ENCODE results near the gene ZNF682.
"Not testable (repeated sequence)": the region's sequence is repeated elsewhere in the genome, so short reads cannot be mapped to it uniquely, and the experiment has no call there.

ZNF682 gene

DNA sequence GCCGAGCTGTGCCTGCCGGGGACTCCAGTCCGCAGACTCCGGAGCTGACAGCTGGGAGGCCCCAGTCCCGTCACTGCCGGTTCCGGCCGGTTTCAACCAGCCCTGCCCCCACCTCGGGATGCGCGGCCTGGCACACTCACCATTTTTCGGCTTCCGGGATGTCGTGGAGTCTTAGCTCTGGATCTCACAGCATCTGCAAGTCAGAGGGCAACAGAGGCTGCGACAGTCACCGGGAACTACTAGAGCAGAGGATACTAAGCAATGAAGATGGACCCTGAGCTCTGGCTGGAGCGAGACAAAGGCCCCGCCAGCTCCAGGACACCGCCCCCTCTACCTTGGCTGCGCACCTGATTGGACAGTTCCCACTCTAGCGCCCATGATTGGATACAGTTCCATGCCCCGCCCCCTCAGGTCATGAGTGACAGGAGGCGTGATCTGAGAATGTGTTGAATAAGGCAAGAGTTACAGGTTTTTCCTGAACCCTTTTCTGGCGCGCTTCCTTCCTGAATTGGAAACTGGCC, at the start of gene ZNF682:
TSS of gene ZNF682 (minus strand) at position 303 of the 521 bp plus-strand sequence. CDS start at position 143, 160 bp downstream.
- peak; percentile 93 for DNase-seq (ENCODE audit: low read depth)

DNA sequence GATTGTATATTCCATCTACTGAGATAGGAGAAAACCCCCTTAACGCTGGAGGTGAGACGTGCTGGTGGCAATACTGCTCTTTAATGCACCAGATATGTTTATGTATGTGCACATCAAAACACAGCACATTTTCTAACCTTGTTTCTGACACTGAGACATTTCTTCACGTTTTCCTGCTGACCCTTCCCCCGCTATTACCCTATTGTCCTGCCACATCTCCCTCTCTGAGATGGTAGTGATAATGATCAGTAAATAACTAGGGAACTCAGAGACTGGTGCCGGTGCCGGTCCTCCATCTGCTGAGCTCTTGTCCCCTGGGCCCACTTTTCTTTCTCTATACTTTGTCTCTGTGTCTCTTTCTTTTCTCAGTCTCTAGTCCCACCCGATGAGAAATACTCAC, 43.6 kb upstream of the ZNF682 start:
- not testable (repeated sequence) for DNase-seq (ENCODE audit: low read depth)

DNA sequence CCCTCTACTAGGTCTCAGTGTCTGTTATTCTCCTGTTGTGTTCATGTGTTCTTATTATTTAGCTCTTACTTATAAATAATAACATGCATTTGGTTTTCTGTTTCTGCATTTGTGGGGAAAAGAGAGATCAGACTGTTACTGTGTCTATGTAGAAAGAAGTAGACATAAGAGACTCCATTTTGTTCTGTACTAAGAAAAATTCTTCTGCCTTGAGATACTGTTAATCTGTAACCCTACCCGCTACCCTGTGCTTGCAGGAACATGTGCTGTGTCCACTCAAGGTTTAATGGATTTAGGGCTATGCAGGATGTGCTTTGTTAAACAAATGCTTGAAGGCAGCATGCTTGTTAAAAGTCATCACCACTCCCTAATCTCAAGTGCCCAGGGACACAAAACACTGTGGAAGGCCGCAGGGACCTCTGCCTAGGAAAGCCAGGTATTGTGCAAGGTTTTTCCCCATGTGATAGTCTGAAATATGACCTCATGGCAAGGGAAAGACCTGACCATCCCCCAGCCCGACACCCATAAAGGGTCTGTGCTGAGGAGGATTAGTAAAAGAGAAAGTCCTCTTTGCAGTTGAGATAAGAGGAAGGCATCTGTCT, 43.0 kb upstream of the ZNF682 start:
- not testable (repeated sequence) for DNase-seq (ENCODE audit: low read depth)

DNA sequence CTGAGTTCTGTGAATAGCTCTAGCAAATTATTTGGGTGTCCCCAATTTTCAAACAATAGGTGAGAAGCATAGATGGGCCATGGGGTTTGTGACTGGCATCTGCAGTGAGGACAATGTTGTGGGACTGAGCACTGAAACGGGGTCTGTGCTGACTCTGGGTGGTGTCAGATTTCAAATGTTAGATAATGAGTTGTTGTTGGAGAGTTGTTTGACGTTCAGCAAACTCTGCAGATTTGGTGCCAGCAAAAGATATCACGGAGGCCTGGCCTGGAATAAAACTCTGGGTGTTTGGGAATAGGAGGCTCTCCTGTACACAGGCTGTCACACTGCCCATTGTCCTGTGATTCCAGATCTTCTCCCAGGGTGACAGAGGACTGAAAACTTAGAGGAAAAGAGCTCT, 41.4 kb upstream of the ZNF682 start:
- no peak for DNase-seq (ENCODE audit: low read depth)

DNA sequence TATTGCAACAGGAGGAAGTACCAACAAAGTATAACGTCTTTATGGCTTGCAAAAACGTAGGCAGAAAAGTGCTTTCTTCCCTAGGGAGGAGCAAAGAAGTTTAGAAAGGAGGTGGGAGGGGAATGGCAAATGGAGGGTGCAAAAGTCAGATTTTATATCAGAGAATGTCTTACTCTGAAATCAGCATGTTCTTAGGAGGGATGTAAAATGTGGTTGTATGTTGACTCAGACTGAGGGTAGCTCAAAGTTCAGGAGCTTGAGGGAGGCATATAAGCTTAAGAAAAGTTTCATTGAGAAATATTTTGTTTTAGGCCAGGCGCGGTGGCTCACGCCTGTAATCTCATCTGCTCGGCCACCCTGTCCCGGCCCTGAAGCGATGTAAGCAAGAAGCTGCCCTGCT, 40.2 kb upstream of the ZNF682 start:
- no peak for DNase-seq (ENCODE audit: low read depth)

DNA sequence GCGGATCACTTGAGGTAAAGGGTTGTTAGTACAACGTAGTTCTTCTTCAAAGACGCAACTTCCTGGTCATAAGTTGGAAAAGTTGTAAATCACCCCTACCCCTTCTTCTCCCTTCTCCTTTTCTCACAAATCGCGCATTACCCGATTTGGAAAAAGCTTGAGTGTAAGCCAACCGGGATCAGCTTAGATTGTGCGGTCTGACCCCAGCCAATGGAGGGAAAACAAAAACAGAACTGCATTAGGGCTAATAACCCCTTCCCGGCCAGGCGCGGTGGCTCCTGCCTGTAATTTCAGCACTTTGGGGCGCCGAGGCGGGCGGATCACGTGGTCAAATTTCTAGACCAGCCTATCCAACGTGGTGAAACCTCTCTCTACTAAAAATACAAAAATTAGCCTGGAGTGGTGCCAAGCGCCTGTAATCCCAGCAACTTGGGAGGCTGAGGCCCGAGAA, 39.3 kb upstream of the ZNF682 start:
- peak; percentile 20 for DNase-seq (ENCODE audit: low read depth)

DNA sequence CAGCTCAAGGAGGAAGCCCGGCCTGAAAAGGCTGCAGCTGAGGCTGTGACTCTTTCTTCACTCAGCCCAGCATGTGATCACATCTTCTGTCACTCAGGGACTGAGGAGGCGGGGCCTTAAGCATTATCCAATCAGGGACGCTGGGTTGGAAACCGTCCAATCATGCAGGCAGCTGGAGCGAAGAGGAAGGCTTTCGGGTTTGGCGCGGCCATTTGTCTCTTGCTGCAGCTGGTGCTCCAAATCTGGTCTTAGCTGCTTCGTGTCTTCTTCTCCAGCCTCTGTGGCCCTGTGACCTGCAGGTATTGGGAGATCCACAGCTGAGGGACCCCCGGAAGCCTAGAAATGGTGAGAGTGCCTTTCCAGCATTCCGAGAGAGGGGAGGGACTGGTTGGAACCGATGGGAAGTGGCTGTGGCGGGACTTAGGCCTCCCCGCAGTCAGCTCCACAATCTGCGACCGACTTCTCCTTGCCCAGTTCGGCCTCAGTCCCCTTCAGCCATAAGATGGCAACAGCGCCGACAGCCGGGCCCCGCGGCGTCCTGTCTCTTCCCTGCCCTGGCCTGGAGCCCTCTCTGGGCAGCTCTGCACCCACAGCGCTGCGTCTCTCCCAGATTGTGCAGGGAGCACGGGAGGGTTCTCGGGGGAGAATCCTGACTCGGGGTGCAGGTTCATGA, 38.6 kb upstream of the ZNF682 start, which contains the start of gene ZNF90:
TSS of gene ZNF90 (plus strand) at position 210 of the 673 bp plus-strand sequence. CDS start at position 343, 133 bp downstream.
- peak; percentile 94 for DNase-seq (ENCODE audit: low read depth)

DNA sequence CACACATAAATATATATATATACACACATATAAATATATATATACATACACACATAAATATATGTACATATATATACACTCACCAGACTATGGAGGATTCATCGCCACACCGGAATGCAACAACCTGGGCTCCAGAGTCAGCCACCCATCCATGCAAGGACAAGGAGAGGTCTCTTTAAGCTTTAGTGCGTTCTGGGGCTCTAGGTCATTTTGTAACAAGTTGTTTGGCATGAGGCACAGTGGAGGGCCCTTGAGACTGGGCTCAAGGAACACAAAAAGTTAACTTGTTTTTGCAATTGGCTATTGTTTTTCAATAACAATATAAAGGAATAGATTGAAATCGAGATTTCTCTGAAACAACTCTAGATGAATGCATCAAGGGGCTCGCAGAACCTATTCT, 33.6 kb upstream of the ZNF682 start:
- no peak for DNase-seq (ENCODE audit: low read depth)

DNA sequence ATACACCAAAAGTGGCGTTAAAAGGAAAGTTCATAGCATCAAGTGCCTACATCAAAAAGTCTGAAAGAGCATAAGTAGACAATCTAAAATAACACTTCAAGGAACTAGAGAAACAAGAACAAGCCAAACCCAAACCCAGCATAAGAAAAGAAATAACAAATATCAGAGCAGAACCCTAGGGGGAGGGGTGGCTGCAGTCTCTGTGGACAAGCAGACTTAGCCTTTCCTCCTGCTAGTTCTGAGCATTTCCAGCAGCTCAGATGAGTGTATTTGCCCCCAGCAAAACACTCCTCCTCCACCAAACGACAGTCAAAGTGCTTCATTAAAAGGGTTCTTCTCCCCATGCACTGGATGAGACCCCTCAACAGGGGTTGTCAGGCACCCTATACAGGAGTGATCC, 31.4 kb upstream of the ZNF682 start:
- no peak for DNase-seq (ENCODE audit: low read depth)

DNA sequence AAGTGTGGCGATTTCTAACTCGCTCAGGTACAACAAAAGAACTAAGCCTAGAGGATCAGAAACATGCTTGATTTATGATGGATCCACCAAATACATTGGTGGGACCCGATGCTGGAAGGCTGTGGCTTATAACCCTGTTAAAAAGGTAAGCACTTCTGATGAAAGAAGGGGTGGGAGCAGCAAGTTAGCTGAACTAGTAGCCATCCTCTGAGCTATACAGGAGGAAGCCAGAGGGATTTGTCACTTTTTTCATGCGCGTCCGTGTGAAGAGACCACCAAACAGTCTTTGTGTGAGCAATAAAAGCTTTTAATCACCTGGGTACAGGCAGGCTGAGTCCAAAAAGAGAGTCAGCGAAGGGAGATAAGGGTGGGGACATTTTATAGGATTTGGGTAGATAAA, 29.3 kb upstream of the ZNF682 start:
- not testable (repeated sequence) for DNase-seq (ENCODE audit: low read depth)

DNA sequence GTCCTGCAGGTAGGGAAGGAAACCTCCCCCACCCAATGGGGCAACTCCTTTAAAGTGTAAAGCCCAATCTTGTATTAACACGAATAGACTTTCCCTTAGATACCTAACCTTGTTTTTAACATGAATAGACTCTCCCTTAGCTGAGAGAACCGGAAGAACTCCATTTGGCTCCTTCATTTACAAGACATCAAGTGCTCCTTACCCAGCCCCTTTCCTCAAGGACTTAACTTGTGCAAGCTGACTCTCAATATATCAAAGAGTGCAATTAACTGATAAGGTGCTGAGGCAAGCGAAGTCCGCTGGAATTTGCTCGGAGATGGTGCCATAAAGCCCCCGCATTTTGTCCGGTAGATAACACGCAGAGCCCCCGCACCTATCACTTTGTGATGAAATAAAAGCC, 28.6 kb upstream of the ZNF682 start:
- DNase-seq (ENCODE audit: low read depth) = no peak

DNA sequence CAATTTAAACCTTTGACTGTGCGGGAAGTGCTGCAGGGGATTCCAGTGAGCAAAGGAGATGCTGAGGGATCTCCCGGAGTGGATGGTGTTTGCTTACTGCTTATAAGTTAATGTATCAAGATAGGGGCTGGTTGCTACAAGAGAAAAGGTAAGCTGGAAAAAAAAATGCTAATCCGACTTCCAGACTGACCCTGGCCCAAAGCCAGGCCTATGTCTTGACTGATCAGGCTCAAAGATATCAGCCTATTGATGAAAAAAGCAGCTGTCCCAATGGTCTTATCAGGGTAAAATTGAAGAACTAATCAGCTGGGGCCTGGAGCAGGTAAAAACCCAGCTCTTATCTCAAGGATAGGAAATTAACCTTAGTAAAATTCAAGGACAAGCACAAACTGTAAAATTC, 27.6 kb upstream of the ZNF682 start:
- no peak for DNase-seq (ENCODE audit: low read depth)

DNA sequence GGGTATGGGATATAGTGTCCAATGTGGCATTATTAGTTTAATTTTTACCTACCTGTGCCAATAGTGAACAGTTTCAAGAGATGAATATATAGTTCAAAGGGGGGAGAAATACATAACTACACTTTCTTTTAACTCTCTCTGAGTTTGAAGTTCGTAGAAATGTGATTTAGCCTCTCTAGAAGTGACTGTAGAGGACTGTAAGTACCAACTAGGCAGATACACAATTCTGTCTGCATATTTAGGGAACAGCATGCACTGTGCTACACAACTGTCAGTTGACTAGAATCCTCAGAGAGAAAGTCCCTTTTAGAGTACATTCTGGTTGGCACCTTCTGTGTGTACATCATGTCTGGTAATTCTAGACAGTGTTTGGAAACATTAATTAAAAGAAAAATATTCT, 21.0 kb upstream of the ZNF682 start:
- no peak for DNase-seq (ENCODE audit: low read depth)

DNA sequence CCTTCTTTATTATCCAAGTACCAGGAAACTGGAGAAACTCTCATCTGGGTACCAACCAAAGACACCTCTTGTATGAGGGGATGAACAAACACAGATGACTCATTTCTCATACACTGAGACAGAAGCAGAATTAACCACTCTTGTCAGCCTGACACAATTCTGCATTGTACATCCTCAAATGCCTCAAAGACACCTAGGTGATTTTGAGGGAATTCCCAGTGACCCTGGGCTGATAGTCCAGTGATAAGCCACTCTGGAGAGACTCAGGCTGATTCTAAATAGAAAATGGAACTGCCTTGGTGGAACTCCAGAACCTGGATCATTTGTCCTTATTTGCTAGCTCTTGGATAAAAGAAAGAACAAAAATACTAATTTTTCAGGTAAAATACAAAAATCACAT, 19.4 kb upstream of the ZNF682 start:
- not testable (repeated sequence) for DNase-seq (ENCODE audit: low read depth)

DNA sequence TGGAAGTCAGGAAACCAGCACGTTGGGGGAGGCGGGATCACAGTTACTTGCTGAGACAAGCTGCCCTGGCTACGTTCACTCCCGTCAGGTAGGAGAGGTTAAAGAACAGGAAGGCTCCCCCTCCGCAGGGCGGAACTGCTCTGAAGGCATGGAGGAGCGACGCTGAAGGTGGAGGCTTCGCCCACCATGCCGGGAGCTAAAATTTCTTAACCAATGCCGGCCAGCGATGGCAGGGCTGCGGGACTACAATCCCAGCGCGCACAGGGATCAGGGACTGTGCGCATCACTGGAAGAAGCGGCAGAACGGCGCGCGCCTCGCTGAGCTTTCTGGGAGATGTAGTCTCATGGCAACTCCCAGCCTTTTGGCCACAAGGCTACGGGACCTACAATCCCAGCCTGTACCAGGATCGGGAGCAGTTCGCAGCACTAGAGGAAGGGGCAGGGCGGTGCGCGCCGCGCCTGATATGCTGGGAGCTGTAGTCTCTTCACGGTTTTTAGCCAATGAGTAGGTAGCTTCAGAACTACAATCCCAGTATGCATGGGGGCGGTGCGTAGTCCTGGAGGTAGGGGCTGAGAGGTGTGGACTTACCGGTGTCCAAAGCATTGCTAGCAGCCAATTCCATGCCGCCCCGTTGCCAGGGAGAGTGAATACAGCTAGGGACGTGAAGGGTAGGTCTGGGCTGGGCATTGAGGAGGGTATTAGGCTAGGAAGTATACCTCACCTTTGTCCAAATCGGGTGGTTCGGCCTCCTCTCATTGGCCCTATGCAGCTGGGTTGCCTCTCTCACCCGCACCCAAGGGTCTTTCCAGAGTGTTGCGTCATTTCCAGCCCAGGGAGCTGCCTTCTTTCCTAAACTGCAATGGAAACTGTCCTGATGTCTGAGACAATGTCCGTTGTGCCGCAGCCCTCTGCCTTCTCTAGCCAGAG, 12.8 kb upstream of the ZNF682 start:
- DNase-seq (ENCODE audit: low read depth) = peak; percentile 98

DNA sequence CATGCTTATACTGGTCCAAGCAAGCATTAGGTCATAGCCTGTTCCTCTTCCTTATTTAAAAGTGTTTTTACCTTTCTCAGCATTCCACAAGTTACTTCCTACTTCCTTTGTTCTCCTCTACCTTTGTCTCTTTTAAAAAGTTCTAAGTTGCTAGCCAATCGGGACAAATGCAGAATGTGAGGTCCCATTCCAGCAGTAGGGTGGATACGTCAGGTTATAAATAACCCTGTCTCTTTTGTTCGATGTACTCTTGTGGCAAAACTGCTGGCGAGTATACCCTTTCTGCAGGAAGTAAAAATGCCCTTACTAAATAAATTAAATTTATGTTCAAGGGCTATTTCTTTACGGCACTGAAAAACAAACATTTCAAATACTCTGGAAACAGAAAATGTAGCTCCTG, 6.4 kb upstream of the ZNF682 start:
- DNase-seq (ENCODE audit: low read depth) = not testable (repeated sequence)

DNA sequence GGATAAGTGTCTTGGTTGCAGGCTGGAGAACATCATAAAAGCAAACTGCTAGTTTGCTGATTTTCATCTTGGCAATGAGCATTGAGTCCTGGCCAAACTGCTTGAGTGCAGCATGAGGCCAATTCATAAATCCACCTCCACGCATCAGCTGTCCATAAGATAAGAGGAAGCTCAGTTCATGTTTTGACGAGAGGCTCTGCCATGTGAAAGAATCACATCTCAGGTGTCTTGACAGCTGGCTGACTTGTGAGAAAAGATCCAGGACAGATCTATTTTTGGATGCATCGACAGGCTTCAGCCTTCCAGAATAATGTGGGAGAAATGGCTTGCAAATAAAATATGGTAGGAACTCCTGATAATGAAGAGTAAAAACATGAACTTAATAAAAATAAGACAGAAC, 5.4 kb upstream of the ZNF682 start:
- no peak for DNase-seq (ENCODE audit: low read depth)

DNA sequence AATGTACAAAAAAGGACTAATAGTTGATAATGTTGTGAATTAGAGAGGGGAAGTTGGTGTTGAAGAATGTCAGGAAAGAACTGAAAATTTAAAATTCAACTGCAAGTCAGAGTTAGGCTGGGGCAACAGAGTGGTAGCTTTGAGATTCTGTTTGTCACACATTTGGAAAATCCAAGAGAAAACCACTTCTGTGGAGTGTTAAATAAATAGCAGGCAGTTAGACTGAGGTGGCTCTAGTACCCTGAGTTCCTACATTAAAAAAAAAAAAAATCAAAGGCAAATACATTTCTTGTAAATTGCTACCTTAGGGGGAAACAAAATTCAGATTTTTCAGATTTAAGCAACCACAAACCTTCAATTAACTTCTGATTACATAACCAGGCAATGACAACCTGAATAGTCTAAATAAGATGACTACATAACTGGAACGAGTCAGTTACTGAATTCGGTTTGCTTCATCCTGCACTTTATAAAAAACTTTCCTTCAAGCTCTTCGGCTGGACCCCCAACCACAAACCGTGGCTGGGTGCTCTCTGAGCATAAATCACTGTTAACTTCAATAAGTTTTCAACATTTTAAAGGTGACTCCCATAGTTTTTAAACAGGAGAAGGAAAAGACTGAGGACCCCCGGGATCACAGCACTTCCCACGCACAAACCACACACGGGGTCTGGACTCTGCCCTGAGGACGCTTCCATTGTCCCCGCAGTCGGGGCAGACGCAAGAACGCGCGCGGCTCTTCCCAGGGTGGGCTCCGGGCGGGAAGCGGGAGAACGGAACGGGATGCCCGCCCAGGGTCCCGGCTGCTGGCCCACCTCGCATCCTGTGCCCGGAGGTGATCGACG, 725 bp downstream of the ZNF682 start:
- no peak for DNase-seq (ENCODE audit: low read depth)

DNA sequence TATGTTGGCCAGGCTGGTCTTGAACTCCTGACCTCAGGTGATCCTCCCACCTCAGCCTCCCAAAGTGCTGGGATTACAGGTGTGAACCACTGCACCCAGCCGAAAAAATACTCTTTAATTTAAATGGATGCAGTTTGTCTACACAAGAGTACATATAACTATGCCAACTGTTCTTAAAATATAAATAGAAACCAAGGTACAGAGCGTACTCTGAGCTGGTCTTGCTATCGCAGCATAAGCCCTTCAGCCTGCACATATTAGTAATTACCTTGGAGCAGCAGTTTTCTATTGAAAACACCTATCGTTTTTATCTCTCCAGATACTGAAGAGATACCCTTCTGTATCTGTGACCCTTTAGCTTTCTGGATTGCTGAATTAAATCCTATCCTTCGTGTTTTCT, 3.4 kb downstream of the ZNF682 start:
- no peak for DNase-seq (ENCODE audit: low read depth)

DNA sequence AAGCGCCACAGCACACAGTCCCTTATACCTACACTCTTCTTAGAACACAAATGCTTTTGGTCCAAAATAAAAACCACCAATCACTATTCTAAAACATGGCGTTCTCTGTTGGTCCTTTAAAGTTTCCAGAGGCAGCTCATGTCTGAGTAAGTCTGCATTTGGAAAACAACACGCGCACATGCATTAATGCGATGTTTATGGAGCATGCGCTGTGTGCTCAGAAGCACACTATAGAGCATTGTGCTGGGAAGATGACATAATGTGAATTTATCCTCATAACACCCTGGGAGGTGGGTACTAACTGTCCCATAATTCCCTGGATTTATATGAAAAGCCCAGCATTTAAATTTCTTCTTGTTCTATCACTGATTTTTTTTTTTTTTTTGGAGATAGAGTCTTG, 10.7 kb downstream of the ZNF682 start:
- no peak for DNase-seq (ENCODE audit: low read depth)

DNA sequence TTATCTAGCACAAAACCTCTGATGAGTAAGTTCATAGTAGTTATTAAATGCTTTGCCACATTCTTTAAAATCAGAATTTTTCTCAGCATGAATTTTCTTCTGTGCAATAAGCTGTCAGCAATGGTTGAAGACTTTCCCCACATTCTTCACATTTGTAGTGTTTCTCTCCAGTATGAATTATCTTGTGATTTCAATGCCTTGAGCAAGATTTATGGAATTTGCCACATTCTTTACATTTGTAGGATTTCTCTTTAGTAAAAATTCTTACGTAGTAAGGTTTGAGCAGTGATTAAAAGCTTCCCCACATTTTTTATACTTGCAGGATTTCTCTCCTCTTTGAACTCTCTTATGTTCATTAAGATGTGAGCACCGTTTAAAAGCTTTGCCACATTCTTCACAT, 33.6 kb downstream of the ZNF682 start:
- no peak for DNase-seq (ENCODE audit: low read depth)

All from stromal cell of bone marrow (primary cell).